Measurements from ENCODE around the gene R3HDM2.
"Not testable (repeated sequence)": the region's sequence is repeated elsewhere in the genome, so short reads cannot be mapped to it uniquely, and the experiment has no call there.

The R3HDM2 gene

DNA sequence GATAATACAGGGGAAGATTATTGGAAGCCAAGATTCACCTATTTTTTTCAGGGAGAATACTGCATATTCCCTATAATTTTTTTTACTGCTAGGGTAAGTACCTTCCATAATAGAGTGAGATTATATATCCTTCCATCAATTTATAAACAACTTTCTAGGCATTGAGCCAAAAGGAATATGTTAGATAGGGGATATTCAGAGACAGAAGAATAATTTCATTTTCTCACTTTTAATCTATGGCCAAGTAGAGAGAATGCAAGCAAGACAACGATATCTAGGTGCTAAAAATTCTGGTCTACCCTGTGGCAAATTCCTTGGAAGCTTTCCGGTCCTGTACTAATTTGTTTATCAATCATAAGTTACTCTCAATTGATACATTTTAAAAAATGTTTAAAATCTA is 110.2 kb downstream of the R3HDM2 start:
- DNase-seq, result no peak

DNA sequence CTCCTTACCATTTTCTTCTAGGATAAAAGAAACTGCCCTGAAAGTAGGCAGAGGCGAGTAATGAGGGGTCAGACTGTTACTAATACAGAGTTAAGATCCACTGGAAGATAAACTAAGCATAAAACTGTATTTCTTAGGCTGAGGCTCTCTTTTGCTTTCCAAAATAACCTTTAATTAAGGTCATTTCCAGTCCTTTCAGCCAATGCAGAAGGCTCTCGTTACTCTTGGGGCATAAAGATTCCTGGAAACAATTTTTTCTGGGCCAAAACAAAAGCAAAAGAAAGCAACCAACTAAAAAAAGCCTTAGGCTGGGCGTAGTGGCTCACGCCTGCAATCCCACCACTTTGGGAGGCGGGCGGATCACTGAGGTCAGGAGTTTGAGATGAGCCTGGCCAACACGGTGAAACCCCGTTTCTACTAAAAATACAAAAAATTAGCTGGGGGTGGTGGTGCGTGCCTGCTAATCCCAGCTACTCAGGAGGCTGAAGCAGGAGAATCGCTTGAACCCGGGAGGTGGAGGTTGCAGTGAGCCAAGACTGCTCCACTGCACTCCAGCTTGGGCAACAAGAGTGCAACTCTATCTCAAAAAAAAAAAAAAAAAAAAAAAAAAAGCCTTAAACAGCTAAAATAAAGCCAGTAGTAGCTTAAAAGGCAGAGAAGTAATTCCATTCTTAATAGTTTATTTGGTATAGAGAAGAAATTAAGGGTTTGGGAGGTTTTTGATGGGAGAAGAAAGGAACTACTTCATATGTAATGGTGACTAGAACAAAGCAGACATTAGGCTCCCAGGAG is 111.0 kb downstream of the R3HDM2 start:
- DNase-seq, result no peak

DNA sequence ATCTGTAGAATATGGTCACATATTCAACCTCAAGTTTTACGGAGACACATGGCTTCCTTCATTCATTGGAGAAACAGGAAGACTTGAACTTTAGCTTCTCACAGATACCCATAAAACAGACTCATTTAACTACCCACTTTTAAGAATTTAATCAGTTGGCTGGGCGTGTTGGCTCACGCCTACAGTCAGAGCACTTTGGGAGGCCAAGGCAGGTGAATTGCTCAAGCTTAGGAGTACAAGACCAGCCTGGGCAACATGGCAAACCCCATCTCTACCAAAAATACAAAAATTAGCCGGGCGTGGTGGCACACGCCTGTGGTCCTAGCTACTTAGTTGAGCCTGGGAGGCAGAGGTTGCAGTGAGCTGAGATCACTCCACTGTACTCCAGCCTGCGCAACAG is 115.2 kb downstream of the R3HDM2 start:
- no peak for DNase-seq

DNA sequence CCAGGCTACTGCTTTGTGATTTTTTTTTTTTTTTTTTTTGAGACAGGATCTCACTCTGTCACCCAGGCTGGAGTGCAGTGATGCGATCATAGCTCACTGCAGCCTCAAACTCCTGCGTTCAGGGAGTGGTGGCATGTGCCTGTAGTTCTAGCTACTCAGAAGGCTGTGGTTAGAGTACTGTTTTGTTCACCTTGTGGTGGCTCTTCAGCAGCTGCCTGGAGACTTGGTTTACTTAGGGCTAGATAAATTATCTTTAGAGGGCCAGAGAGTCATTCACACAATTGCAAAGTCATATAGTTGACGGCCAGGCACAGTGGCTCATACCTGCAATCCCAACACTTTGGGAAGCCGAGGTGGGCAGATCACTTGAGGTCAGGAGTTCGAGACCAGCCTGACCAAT is 118.6 kb downstream of the R3HDM2 start:
- DNase-seq, result not testable (repeated sequence)

GRCh38 chr12:57309420-57309819 is 121.4 kb downstream of the R3HDM2 start:
- no peak for DNase-seq

GRCh38 chr12:57300961-57301584 is 129.8 kb downstream of the R3HDM2 start:
- DNase-seq, result no peak

DNA sequence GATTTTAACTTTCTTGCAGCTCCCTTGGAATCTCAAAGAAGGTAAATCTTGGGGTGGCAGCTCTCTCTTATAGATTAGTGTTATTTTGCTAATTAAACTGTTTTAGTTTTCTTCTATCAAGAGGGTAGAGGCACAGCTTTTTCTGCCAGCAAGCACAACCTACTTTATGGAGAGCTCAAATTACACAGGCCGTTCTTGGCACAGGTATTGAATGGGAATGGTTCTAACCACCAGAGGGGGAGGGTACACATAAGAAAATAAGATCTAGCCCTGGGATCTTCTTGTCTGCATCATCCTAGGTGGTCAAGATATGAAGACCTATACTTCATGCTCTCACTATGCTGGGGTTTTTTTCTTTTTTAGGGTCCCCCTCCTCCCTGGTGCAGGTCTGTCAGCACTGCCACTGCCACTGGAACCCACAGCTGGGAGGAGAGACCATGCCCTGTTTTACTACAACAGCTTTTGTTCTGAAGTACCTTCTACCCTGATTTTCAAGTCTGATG is 131.3 kb downstream of the R3HDM2 start:
- no peak for DNase-seq

DNA sequence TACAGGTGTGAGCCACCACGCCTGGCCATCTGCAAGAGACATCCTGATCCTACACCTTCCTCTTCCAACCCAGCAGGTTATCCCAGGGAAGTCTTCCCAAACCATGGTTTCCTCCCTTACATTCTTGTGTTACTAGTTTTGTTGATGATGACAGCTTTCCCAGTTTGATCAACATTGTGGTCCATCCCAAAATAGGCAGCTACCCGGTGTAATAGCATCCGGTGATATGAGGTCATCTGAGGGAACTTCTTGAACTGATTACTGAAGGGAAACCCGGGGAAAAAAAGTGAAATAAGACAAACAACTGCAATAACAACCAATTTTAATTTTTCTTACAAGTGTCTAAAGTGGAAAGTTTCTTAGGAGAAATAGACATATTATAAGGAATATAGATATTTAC is 134.6 kb downstream of the R3HDM2 start:
- no peak for DNase-seq

- DNase-seq, result not testable (repeated sequence)
Observed at GRCh38 chr12:57282073-57282472, 148.8 kb downstream of the R3HDM2 start.

DNA sequence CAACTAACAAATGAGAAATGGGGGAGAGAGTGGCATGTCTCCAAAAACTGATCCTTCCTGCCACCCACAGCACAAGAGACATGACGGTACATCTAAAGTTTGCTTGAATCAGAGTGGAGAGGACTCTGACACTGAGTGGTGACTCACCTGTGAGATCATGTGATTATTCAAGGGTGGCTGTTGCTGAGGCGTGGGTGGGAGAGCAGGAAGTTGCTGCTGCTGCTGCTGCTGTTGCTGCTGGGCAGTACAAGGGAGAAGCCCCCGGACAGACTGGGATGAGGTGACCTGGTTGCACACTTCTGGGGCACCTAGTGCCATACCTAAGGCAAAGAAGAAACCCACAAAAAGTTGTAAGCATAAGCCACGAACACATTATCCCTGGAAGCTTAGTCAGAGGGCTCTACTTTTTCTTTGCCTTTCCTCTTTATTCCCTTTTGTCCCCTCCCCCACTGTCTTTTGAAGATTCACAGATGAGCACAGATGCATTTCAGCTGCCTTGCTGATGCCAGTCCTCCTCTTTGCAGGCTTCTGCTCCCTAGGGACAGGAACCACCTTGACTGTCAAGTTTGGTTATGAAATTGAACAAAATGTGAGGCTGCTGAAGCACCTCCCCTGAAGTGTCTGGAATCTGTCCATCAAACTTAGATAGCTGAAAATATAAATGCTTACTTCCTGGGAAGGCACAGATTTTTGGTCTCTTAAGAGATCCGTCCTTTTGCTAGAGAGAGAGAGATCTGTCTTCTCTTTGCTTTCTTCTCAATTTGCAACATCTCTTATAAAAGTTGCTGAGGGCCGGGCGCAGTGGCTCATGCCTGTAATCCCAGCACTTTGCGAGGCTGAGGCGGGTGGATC is 150.4 kb downstream of the R3HDM2 start:
- DNase-seq, result peak; percentile 83

DNA sequence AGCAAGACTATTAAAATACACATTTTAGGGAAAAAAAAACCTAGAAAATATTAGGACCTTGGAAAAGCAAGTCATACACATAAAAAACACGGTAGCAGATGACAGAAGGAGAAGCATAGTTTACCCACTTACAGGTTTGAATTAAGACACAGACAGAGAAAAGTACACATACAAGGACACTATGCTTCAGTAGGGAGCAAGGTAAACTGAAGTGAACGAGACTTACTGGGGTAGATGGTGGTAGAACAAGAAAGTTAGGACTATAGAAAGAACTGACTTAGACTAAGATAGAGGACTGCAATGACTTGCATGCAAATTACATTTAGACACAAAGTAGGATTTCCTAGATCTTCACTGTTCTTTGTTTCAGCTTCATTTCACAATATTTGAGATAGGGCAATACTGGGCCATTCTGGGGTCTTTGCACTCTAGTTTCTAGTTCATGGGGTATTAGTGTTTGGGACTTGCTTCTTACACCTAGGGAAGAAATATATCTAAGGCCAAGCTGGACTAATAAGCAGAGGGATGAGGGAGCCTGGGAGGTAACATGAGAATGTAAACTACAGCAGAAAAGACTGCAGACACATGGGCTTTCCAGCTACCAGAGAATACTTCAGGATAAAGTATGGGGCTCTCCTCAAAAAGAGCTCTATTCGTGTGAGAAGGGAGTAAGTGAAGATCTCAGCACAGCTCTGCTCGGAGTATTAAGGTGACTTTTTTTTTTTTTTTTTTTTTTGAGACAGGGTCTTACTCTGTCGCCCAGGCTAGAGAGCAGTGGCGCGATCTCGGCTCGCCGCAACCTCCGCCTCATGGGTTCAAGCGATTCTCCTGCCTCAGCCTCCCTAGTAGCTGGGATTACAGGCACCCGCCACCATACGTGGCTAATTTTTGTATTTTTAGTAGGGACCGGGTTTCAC is 152.1 kb downstream of the R3HDM2 start:
- DNase-seq, result no peak

DNA sequence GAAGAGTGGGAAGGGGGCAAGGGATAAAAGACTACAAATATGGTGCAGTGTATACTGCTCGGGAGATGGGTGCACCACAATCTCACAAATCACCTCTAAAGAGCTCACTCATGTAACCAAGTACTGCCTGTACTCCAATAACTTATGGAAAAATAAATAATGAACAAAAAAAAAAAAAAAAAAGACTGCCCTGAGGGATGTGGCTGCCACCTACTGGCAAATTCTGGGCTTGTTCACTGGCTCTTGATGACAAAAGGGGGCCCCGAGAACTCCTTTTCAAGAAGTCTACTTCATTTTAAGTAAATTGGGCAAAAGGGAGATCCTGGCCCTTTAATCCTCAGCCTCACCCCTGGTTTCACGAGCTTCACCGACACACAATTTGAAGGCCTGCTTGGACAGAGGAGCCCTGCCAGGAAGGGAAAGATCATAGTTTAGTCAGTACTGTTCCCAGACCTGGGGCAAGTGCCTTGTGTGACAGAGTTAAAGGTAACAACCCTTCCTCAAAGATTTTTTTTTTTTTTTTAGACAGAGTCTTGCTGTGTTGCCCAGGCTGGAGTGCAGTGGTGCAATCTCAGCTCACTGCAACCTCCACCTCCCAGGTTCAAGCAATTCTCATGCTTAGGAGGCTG is 153.8 kb downstream of the R3HDM2 start:
- peak; percentile 37 for DNase-seq

GRCh38 chr12:57276233-57276632 is 154.6 kb downstream of the R3HDM2 start:
- not testable (repeated sequence) for DNase-seq

DNA sequence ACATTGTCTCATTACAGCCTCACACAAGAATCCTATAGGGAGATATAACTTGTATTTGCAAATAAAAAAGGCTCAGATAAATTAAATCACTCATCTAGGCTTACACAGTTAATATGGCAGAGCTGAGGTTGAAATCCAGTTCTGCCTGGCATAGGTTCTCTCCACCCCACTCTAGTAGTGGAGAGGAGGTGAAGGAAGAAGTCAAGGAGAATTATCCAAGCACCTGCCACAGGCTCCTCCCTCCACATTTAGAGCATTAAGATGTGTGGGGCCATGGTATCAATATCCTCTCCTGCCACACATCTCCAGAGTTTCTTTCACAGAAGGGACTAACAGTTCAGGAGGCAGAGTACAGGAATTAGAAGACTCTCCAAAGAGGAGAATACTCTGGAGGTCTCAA is 157.3 kb downstream of the R3HDM2 start:
- DNase-seq, result no peak

GRCh38 chr12:57272337-57273151 is 158.3 kb downstream of the R3HDM2 start:
- no peak for DNase-seq

DNA sequence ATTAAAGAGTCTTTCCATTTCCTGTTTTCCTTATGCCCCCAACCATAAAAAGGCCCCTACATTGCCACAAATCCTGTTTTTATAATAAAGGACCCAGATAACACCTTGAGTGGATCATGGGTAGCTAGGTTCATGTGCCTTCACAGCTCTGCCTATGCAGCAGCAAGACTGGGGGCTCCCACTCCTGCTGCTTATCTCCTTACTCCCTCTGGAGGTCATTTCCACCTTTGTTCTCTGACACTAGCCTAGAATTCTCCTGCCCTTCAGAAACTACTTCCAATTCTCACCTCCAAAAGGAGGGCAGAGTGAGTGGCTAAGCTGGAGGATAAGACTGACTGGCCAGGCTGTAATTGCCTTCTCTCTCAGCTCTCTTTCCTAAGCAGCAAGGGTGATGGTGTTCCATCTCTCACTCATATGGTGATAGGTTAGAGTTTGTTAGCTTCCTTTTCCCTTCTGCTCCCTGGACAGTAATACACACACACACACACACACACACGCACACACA is 159.8 kb downstream of the R3HDM2 start:
- DNase-seq, result no peak

GRCh38 chr12:57268264-57268663 is 162.6 kb downstream of the R3HDM2 start:
- DNase-seq, result peak; percentile 58

GRCh38 chr12:57266681-57267080 is 164.2 kb downstream of the R3HDM2 start:
- DNase-seq, result no peak

DNA sequence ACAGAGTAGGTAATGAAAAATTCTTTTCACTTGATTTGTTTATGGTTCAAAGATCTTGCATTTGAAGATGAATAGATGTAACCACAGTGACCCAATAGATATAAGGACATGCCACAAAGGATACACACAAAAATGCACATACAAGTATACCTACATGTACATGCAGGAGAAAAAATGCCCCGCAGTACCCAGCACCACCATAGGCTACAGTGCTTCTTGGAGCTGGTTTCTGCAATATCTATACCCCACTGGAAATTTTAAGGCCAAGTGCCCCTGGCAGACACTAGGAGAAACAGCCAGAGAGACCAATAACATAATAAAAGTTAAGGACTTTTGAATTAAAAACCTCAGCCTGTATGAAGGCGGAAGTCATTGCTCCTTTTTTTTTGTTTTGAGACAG is 167.7 kb downstream of the R3HDM2 start:
- DNase-seq, result no peak

DNA sequence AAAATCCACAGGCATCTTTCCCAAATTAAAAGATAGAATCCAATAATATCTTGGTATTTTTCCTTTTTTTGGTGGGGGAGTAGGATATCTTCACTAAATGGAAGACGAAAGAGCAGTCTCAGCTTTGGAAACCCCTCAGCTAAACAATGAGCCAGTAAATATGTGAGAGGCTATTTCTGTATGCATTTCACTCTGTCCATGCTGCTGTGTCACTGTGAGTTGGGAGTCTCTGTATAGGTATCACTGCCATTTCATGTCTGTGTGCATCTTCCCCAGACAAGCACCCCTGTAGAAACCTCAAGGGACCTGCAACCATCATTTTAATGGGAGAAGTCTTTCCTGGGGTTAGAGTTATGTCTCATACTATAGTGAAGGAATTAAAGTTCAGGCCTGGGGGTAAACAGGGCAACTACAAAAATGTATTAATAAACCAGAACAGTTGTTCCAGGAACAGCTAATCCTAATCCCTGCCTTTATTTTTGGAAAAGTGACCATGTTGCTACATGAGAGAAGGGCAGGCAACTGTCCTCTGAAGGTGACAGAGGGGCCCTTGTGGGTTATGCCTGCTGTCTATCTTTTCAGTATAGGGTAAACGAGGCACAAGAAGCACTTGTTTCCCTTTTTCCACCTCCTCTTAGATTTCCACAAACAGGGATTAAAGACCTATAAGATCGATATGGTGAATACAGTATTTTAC is 168.6 kb downstream of the R3HDM2 start:
- no peak for DNase-seq

Data from stimulated activated CD4-positive, alpha-beta T cell treated with anti-CD3 and anti-CD28 coated beads, Interleukin-15, amount 100 ng/mL, for 24 hours (primary cell).